Measurements from ENCODE around the gene GAS2L1. TPM values are rescaled to one million over a fixed set of nuclear protein-coding genes. Genes with fewer than 3 reads are reported as not detected.

GAS2L1 gene
- total RNA-seq, 2 donors from 2014 or later = 22.2 to 24.9 TPM

DNA sequence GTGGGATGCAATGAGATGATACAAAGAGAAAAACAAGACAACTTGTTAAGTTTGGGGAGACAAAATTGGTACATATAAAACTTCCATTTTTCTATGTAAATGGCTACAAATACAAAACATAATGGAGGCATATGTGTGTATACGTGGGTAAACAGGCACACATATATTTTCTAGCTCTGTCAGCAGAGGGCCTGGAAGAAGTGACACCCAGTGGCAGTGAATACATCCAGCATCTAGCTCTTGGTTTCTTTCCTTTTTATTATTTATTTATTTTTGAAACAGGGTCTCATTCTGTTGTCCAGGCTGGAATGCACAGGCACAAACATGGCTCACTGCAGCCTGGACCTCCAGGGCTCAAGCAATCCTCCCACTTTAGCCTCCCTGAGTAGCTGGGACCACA, 14.1 kb downstream of the GAS2L1 start:
- Histone ChIP-seq H3K36me3 (ENCODE audit: control insufficient read depth, insufficient read depth, low read length) (no peaks in the 10 kb centered on the region), H3K27ac (ENCODE audit: low read depth, low read length) (no peak overlapping the region), H3K9ac (ENCODE audit: extremely low read depth, low read length, poor library complexity, severe bottlenecking) (no peak overlapping the region), H3K9me3 (ENCODE audit: control insufficient read depth, low read length) (no peaks in the 10 kb centered on the region), H3K27me3 (ENCODE audit: control insufficient read depth, insufficient read depth, low read length, poor library complexity, severe bottlenecking) (peaks cover 10% of the 10 kb centered on the region), H3K4me3 (ENCODE audit: low read length) (no peak overlapping the region), H3K4me1 (ENCODE audit: control insufficient read depth, insufficient read depth, low read length) (no peaks in the 10 kb centered on the region)
- WGBS, 2 experiments (ENCODE audit: insufficient coverage in 1 of 2, insufficient read length in 1 of 2) = 83% methylated on average over 1 of the region's 1 CpG; no CpG with 5 or more reads in 1 of the 2 experiments
- DNase-seq = no peak
- Mint-ChIP-seq H3K9me3 (no peaks in the 10 kb centered on the region), H3K36me3 (ENCODE audit: low read depth) (no peaks in the 10 kb centered on the region), H3K27me3 (ENCODE audit: insufficient read depth) (peaks cover 23% of the 10 kb centered on the region), H3K4me1 (no peaks in the 10 kb centered on the region), H3K4me3 (no peak overlapping the region), H3K27ac (no peak overlapping the region)
- TF ChIP-seq, protein P1, sequence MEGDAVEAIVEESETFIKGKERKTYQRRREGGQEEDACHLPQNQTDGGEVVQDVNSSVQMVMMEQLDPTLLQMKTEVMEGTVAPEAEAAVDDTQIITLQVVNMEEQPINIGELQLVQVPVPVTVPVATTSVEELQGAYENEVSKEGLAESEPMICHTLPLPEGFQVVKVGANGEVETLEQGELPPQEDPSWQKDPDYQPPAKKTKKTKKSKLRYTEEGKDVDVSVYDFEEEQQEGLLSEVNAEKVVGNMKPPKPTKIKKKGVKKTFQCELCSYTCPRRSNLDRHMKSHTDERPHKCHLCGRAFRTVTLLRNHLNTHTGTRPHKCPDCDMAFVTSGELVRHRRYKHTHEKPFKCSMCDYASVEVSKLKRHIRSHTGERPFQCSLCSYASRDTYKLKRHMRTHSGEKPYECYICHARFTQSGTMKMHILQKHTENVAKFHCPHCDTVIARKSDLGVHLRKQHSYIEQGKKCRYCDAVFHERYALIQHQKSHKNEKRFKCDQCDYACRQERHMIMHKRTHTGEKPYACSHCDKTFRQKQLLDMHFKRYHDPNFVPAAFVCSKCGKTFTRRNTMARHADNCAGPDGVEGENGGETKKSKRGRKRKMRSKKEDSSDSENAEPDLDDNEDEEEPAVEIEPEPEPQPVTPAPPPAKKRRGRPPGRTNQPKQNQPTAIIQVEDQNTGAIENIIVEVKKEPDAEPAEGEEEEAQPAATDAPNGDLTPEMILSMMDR (conservative IDR thresholded peaks at IDR 0.05) = peak; percentile 48

DNA sequence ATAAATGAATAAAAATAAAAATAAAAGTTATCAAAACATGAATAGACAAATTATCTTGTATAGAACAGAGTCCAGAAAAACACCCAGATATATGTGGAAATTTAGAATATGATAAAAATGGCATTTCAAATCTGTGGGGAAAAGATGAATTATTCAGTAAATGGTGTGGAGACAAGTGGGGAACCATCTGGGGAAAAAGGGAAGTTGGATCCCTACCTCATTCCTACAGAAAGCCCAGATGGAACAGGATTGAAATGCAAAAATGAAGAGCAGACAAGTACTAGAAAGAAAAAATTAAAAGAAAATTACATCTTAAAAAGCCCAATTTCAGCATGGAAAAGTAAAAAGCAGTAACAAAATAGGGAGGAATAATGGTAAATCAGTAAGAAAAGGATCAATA, 17.2 kb downstream of the GAS2L1 start:
- peaks cover 8% of the 10 kb centered on the region for H3K36me3 Mint-ChIP-seq (ENCODE audit: low read depth)
- TF ChIP-seq, protein P1 (conservative IDR thresholded peaks at IDR 0.05) = no peak
- Histone ChIP-seq H3K9me3 (ENCODE audit: control insufficient read depth, low read length) (no peaks in the 10 kb centered on the region), H3K36me3 (ENCODE audit: control insufficient read depth, insufficient read depth, low read length) (peaks cover 11% of the 10 kb centered on the region), H3K4me3 (ENCODE audit: low read length) (no peak overlapping the region), H3K4me1 (ENCODE audit: control insufficient read depth, insufficient read depth, low read length) (no peaks in the 10 kb centered on the region), H3K27ac (ENCODE audit: low read depth, low read length) (no peak overlapping the region), H3K9ac (ENCODE audit: extremely low read depth, low read length, poor library complexity, severe bottlenecking) (no peak overlapping the region), H3K27me3 (ENCODE audit: control insufficient read depth, insufficient read depth, low read length, poor library complexity, severe bottlenecking) (no peaks in the 10 kb centered on the region)
- DNase-seq = no peak
- no peaks in the 10 kb centered on the region for H3K4me1 Mint-ChIP-seq
- H3K4me3 Mint-ChIP-seq = no peak overlapping the region
- no peaks in the 10 kb centered on the region for H3K9me3 Mint-ChIP-seq
- no peak overlapping the region for H3K27ac Mint-ChIP-seq
- H3K27me3 Mint-ChIP-seq (ENCODE audit: insufficient read depth) = no peaks in the 10 kb centered on the region

DNA sequence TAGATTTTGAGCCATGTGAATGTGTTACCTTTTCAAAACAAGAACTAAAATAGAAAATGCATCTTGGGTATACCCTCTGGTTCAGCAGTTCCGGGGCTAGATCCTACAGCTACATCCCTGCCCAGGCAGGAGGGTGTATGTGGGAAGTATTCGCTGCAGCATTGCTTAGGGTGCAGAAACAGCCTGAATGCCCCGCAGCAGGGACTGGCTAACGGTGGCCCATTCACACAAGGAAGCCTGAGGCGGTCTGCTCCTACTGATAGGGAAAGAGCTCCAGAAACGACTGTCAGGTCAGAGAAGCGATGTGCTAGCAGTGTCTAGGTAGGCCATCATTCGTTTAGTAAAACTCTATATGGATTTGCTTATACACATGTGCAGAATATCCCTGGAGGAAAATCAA, 18.9 kb downstream of the GAS2L1 start:
- no peaks in the 10 kb centered on the region for H3K27me3 ChIP-seq (ENCODE audit: control insufficient read depth, insufficient read depth, low read length, poor library complexity, severe bottlenecking)
- peaks cover 18% of the 10 kb centered on the region for H3K36me3 ChIP-seq (ENCODE audit: control insufficient read depth, insufficient read depth, low read length)
- H3K27ac ChIP-seq (ENCODE audit: low read depth, low read length) = no peak overlapping the region
- Mint-ChIP-seq H3K4me3 (no peak overlapping the region), H3K4me1 (no peaks in the 10 kb centered on the region), H3K27me3 (ENCODE audit: insufficient read depth) (no peaks in the 10 kb centered on the region), H3K9me3 (no peaks in the 10 kb centered on the region), H3K36me3 (ENCODE audit: low read depth) (peaks cover 19% of the 10 kb centered on the region), H3K27ac (no peak overlapping the region)
- no peaks in the 10 kb centered on the region for H3K9me3 ChIP-seq (ENCODE audit: control insufficient read depth, low read length)
- H3K4me3 ChIP-seq (ENCODE audit: low read length) = no peak overlapping the region
- no peak for DNase-seq
- TF ChIP-seq, protein P1 (conservative IDR thresholded peaks at IDR 0.05) = no peak
- no peak overlapping the region for H3K9ac ChIP-seq (ENCODE audit: extremely low read depth, low read length, poor library complexity, severe bottlenecking)
- WGBS, 2 experiments (ENCODE audit: insufficient coverage in 1 of 2, insufficient read length in 1 of 2) = 93 to 94% methylated on average over 8 of the region's 8 CpGs
- H3K4me1 ChIP-seq (ENCODE audit: control insufficient read depth, insufficient read depth, low read length) = no peaks in the 10 kb centered on the region
